H9 (cell line): ENCODE results near the gene OCIAD1. TPM values are rescaled to one million over a fixed set of nuclear protein-coding genes. Genes with fewer than 3 reads are reported as not detected.

Experiments
- DNase-seq: peaks from one replicate; pipeline ENCODE4 v3.0.0-alpha.2; 2017
- H2AFZ ChIP-seq: one replicate; pipeline ENCODE4 v1.6.1; 2013; ENCODE audit warnings: mild to moderate bottlenecking, low read length, control low read depth, moderate library complexity
- H2AK5ac ChIP-seq: 2 replicates; pipeline ENCODE4 v1.6.1; 2013; ENCODE audit warnings: low read length, control low read depth, mixed read lengths; ENCODE audit not compliant: insufficient read length
- H2BK120ac ChIP-seq: one replicate; pipeline ENCODE4 v1.6.1; 2013; ENCODE audit warnings: low read depth, mild to moderate bottlenecking, low read length, control low read depth, inconsistent platforms; ENCODE audit not compliant: poor library complexity, severe bottlenecking
- H2BK12ac ChIP-seq: 2 replicates; pipeline ENCODE4 v1.6.1; 2013; ENCODE audit warnings: low read length, control low read depth, mixed read lengths, low read depth; ENCODE audit not compliant: insufficient read length
- H2BK15ac ChIP-seq: 2 replicates; pipeline ENCODE4 v1.6.1; 2013; ENCODE audit warnings: low read depth, low read length, control low read depth
- H2BK20ac ChIP-seq: one replicate; pipeline ENCODE4 v1.6.1; 2013; ENCODE audit warnings: low read depth, mild to moderate bottlenecking, low read length, control low read depth, inconsistent platforms; ENCODE audit not compliant: poor library complexity, severe bottlenecking
- H2BK5ac ChIP-seq: 2 replicates; pipeline ENCODE4 v1.6.1; 2013; ENCODE audit warnings: low read length, control low read depth, mixed read lengths; ENCODE audit not compliant: insufficient read length
- H3K14ac ChIP-seq: 2 replicates; pipeline ENCODE4 v1.6.1; 2013; ENCODE audit warnings: low read length, control low read depth; ENCODE audit not compliant: insufficient read depth
- H3K18ac ChIP-seq: 2 replicates; pipeline ENCODE4 v1.6.1; 2013; ENCODE audit warnings: low read depth, mild to moderate bottlenecking, mixed read lengths, low read length, control low read depth; ENCODE audit not compliant: insufficient read length
- H3K23ac ChIP-seq: 2 replicates; pipeline ENCODE4 v1.6.1; 2013; ENCODE audit warnings: low read length, control low read depth, mixed read lengths, low read depth; ENCODE audit not compliant: insufficient read length
- H3K23me2 ChIP-seq: 2 replicates; pipeline ENCODE4 v1.6.1; 2013; ENCODE audit warnings: low read depth, mild to moderate bottlenecking, mixed read lengths, low read length, control low read depth; ENCODE audit not compliant: insufficient read length, poor library complexity, severe bottlenecking
- H3K27ac ChIP-seq: 2 replicates; pipeline ENCODE4 v1.5.1; 2013; ENCODE audit warnings: low read length, control low read depth, mixed read lengths, low read depth; ENCODE audit not compliant: insufficient read length
- H3K27me3 ChIP-seq: 2 replicates; pipeline ENCODE4 v1.6.1; 2013; ENCODE audit warnings: low read length, control low read depth, inconsistent platforms; ENCODE audit not compliant: insufficient read depth
- H3K4ac ChIP-seq: 2 replicates; pipeline ENCODE4 v1.6.1; 2013; ENCODE audit warnings: low read depth, mild to moderate bottlenecking, control low read depth, inconsistent platforms, low read length, moderate library complexity
- H3K4me1 ChIP-seq: 2 replicates; pipeline ENCODE4 v1.6.1; 2013; ENCODE audit warnings: low read length, control low read depth, inconsistent platforms; ENCODE audit not compliant: insufficient read depth
- H3K4me2 ChIP-seq: 2 replicates; pipeline ENCODE4 v1.6.1; 2013; ENCODE audit warnings: low read length, control low read depth, mixed read lengths; ENCODE audit not compliant: insufficient read length, insufficient read depth
- H3K56ac ChIP-seq: 2 replicates; pipeline ENCODE4 v1.6.1; 2013; ENCODE audit warnings: low read depth, mild to moderate bottlenecking, mixed read lengths, low read length, control low read depth; ENCODE audit not compliant: insufficient read length
- H3K79me1 ChIP-seq: 2 replicates; pipeline ENCODE4 v1.6.1; 2013; ENCODE audit warnings: low read depth, mild to moderate bottlenecking, moderate library complexity, low read length, control low read depth, inconsistent platforms; ENCODE audit not compliant: insufficient read depth, poor library complexity, severe bottlenecking
- H3K79me2 ChIP-seq: 2 replicates; pipeline ENCODE4 v1.6.1; 2013; ENCODE audit warnings: low read length, control low read depth, inconsistent platforms; ENCODE audit not compliant: insufficient read depth
- H3K9ac ChIP-seq: 2 replicates; pipeline ENCODE4 v1.6.1; 2013; ENCODE audit warnings: low read length, control low read depth, mixed read lengths; ENCODE audit not compliant: insufficient read length; ENCODE audit errors: extremely low read depth
- H3K9me3 ChIP-seq: one replicate; pipeline ENCODE4 v1.6.1; 2013; ENCODE audit warnings: low read depth, low read length, inconsistent platforms; ENCODE audit not compliant: control insufficient read depth
- H3T11ph ChIP-seq: one replicate; pipeline ENCODE4 v1.6.1; 2013; ENCODE audit warnings: mild to moderate bottlenecking, low read length, control low read depth, inconsistent platforms
- H4K20me1 ChIP-seq: one replicate; pipeline ENCODE4 v1.6.1; 2013; ENCODE audit not compliant: control insufficient read depth, insufficient read length, insufficient read depth
- H4K5ac ChIP-seq: 2 replicates; pipeline ENCODE4 v1.6.1; 2013; ENCODE audit warnings: low read depth, mild to moderate bottlenecking, mixed read lengths, low read length, control low read depth; ENCODE audit not compliant: insufficient read length
- H4K8ac ChIP-seq: replicated peaks from 2 replicates; pipeline ENCODE4 v1.6.1; 2013; ENCODE audit warnings: low read length, control low read depth, mixed read lengths, low read depth; ENCODE audit not compliant: insufficient read length
- H4K91ac ChIP-seq: 2 replicates; pipeline ENCODE4 v1.6.1; 2013; ENCODE audit warnings: low read depth, mild to moderate bottlenecking, moderate library complexity, mixed read lengths, low read length, control low read depth; ENCODE audit not compliant: insufficient read length
- H3K27ac Mint-ChIP-seq, 3 experiments: 2 replicates in 2 of 3; 3 replicates in 1 of 3; pipeline ENCODE4 v1.8.0; 2020 to 2021; ENCODE audit warnings: mixed read lengths in 3 of 3, mild to moderate bottlenecking in 1 of 3, moderate library complexity in 1 of 3
- H3K27me3 Mint-ChIP-seq: 2 replicates; pipeline ENCODE4 v1.8.0; 2021; ENCODE audit warnings: low read depth, mild to moderate bottlenecking, moderate library complexity, mixed read lengths
- H3K36me3 Mint-ChIP-seq, 3 experiments: 2 replicates in 2 of 3; 3 replicates in 1 of 3; pipeline ENCODE4 v1.8.0; 2020 to 2021; ENCODE audit warnings: low read depth in 3 of 3, mixed read lengths in 3 of 3; ENCODE audit not compliant: insufficient read depth in 1 of 3
- H3K4me1 Mint-ChIP-seq, 2 experiments: 2 replicates each; pipeline ENCODE4 v1.8.0; 2020; ENCODE audit warnings: mixed read lengths in 2 of 2
- H3K4me3 Mint-ChIP-seq, 2 experiments: 2 replicates in 1 of 2; 3 replicates in 1 of 2; pipeline ENCODE4 v1.8.0; 2020 to 2021; ENCODE audit warnings: mild to moderate bottlenecking in 2 of 2, mixed read lengths in 2 of 2, moderate library complexity in 1 of 2
- H3K9me3 Mint-ChIP-seq, 2 experiments: 2 replicates in 1 of 2; 3 replicates in 1 of 2; pipeline ENCODE4 v1.8.0; 2020; ENCODE audit warnings: mild to moderate bottlenecking in 2 of 2, mixed read lengths in 2 of 2, moderate library complexity in 1 of 2
- CTCF ChIP-seq: fragments of 200-600 bp; sonication (generic); conservative IDR thresholded peaks from 3 replicates; pipeline ENCODE4 v1.8.0; 2021; ENCODE audit warnings: antibody characterized with exemption, mild to moderate bottlenecking
- WGBS: extraction: QIAGEN DNeasy Blood & Tissue Kit; methylation state at CpG from one replicate; pipeline ENCODE4 v1.1.7; 2013; ENCODE audit warnings: missing lambda C conversion rate, low lambda C conversion rate, mixed read lengths; ENCODE audit not compliant: insufficient read length; ENCODE audit errors: extremely low coverage; 5-methylcytosine and 5-hydroxymethylcytosine counted together
- total RNA-seq: library from RNA; stranded (reverse); gene quantifications from 2 replicates; pipeline ENCODE4 v1.2.1, GENCODE V29; 2021

OCIAD1 gene
- total RNA-seq, 1 experiment from 2014 or later, result 169 TPM

DNA sequence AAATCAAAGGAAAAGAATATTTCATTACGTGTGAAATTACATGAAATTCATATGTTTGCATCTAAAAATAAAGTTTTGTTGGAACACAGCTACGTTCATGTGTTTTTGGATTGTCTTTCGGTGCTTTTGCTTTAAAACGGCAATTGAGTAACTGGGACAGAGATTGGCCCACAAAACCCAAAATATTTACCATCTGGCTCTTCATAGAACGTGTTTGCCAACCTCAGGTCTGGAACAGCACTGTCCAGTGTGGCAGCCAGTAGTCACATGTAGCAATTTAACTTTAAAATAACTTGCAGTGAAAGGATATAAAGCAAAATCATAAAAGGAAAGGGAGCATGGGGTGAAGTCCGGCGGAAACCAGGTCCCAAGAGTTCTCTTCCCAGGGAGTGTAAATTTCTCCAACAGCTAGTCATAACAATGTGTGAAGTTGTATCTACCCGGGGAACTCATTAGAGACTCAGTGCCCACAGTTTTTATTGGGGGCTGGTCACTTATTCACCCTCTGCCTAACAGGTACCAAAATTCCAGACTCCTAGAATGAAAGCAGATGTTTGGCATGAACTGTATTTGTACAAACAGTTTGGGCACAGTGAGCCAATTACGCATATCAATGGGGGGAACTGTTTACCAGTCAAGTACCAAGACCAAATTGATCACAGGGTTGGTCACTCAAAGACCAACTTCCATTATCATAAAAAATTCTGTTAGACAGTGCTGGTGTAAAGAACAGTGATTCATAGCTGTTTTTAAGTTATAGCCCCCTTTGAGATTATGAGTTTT lies 10.3 kb downstream of the OCIAD1 start:
- no peak overlapping the region for H3K4me3 Mint-ChIP-seq
- DNase-seq, result no peak
- Histone ChIP-seq H3K9me3 (no peaks in the 10 kb centered on the region), H3K79me2 (peaks cover 6% of the 10 kb centered on the region; the same call in 1 of the 2 replicates), H3K27me3 (no peaks in the 10 kb centered on the region), H2BK20ac (no peak overlapping the region), H3K14ac (no peak overlapping the region), H2AK5ac (no peak overlapping the region), H3K56ac (no peak overlapping the region), H3K4me2 (no peak overlapping the region), H4K8ac (no peak overlapping the region), H4K91ac (no peak overlapping the region), H2AFZ (no peak overlapping the region), H3K18ac (no peak overlapping the region), H2BK120ac (no peak overlapping the region), H3K79me1 (peaks cover 2% of the 10 kb centered on the region), H3K4me1 (no peaks in the 10 kb centered on the region), H3T11ph (no peak overlapping the region), H3K4ac (no peak overlapping the region), H2BK5ac (no peak overlapping the region), H3K23ac (no peak overlapping the region), H3K9ac (no peak overlapping the region), H3K23me2 (no peaks in the 10 kb centered on the region), H2BK15ac (no peak overlapping the region), H3K27ac (no peak overlapping the region), H4K20me1 (no peaks in the 10 kb centered on the region), H4K5ac (no peak overlapping the region), H2BK12ac (no peak overlapping the region)
- WGBS, result no CpG with 5 or more reads among the region's 9 CpGs
- H3K27me3 Mint-ChIP-seq, result no peaks in the 10 kb centered on the region
- TF ChIP-seq CTCF, result no peak
- H3K27ac Mint-ChIP-seq, result peak overlapping the region in 2 of 3 experiments; percentile 83 to 91; a peak in 4 of 7 replicates
- H3K4me1 Mint-ChIP-seq, result peaks cover 4 to 6% of the 10 kb centered on the region in 2 experiments
- H3K36me3 Mint-ChIP-seq, result peaks cover 36 to 80% (median 67%) of the 10 kb centered on the region in 3 experiments; a peak in 6 of 7 replicates
- no peaks in the 10 kb centered on the region for H3K9me3 Mint-ChIP-seq
